ENCODE data around the gene CAMTA1.

GRCh38 chr1:7111853-7112252 lies 326.6 kb downstream of the CAMTA1 start:
- TF ChIP-seq CTCF (IDR thresholded peaks at IDR 0.05; ENCODE audit: insufficient read depth, low read depth, low read length) (no peak), EZH2 (IDR thresholded peaks at IDR 0.05; ENCODE audit: insufficient read depth, low read length) (no peak)

All from astrocyte (in vitro differentiated cells and primary cell).